H9 (cell line): ENCODE measurements around the gene MRGPRF. TPM values are rescaled to one million over a fixed set of nuclear protein-coding genes. Genes with fewer than 3 reads are reported as not detected.
A peak's percentile ranks its signal among the peaks of the same experiment; 100 is the strongest.

Experiments
- DNase-seq: peaks from one replicate; pipeline ENCODE4 v3.0.0-alpha.2; 2017
- H2AFZ ChIP-seq: one replicate; pipeline ENCODE4 v1.6.1; 2013; ENCODE audit warnings: mild to moderate bottlenecking, low read length, control low read depth, moderate library complexity
- H2AK5ac ChIP-seq: 2 replicates; pipeline ENCODE4 v1.6.1; 2013; ENCODE audit warnings: low read length, control low read depth, mixed read lengths; ENCODE audit not compliant: insufficient read length
- H2BK120ac ChIP-seq: one replicate; pipeline ENCODE4 v1.6.1; 2013; ENCODE audit warnings: low read depth, mild to moderate bottlenecking, low read length, control low read depth, inconsistent platforms; ENCODE audit not compliant: poor library complexity, severe bottlenecking
- H2BK12ac ChIP-seq: 2 replicates; pipeline ENCODE4 v1.6.1; 2013; ENCODE audit warnings: low read length, control low read depth, mixed read lengths, low read depth; ENCODE audit not compliant: insufficient read length
- H2BK15ac ChIP-seq: 2 replicates; pipeline ENCODE4 v1.6.1; 2013; ENCODE audit warnings: low read depth, low read length, control low read depth
- H2BK20ac ChIP-seq: one replicate; pipeline ENCODE4 v1.6.1; 2013; ENCODE audit warnings: low read depth, mild to moderate bottlenecking, low read length, control low read depth, inconsistent platforms; ENCODE audit not compliant: poor library complexity, severe bottlenecking
- H2BK5ac ChIP-seq: 2 replicates; pipeline ENCODE4 v1.6.1; 2013; ENCODE audit warnings: low read length, control low read depth, mixed read lengths; ENCODE audit not compliant: insufficient read length
- H3K14ac ChIP-seq: 2 replicates; pipeline ENCODE4 v1.6.1; 2013; ENCODE audit warnings: low read length, control low read depth; ENCODE audit not compliant: insufficient read depth
- H3K18ac ChIP-seq: 2 replicates; pipeline ENCODE4 v1.6.1; 2013; ENCODE audit warnings: low read depth, mild to moderate bottlenecking, mixed read lengths, low read length, control low read depth; ENCODE audit not compliant: insufficient read length
- H3K23ac ChIP-seq: 2 replicates; pipeline ENCODE4 v1.6.1; 2013; ENCODE audit warnings: low read length, control low read depth, mixed read lengths, low read depth; ENCODE audit not compliant: insufficient read length
- H3K23me2 ChIP-seq: 2 replicates; pipeline ENCODE4 v1.6.1; 2013; ENCODE audit warnings: low read depth, mild to moderate bottlenecking, mixed read lengths, low read length, control low read depth; ENCODE audit not compliant: insufficient read length, poor library complexity, severe bottlenecking
- H3K27ac ChIP-seq: 2 replicates; pipeline ENCODE4 v1.5.1; 2013; ENCODE audit warnings: low read length, control low read depth, mixed read lengths, low read depth; ENCODE audit not compliant: insufficient read length
- H3K27me3 ChIP-seq: 2 replicates; pipeline ENCODE4 v1.6.1; 2013; ENCODE audit warnings: low read length, control low read depth, inconsistent platforms; ENCODE audit not compliant: insufficient read depth
- H3K4ac ChIP-seq: 2 replicates; pipeline ENCODE4 v1.6.1; 2013; ENCODE audit warnings: low read depth, mild to moderate bottlenecking, control low read depth, inconsistent platforms, low read length, moderate library complexity
- H3K4me1 ChIP-seq: 2 replicates; pipeline ENCODE4 v1.6.1; 2013; ENCODE audit warnings: low read length, control low read depth, inconsistent platforms; ENCODE audit not compliant: insufficient read depth
- H3K4me2 ChIP-seq: 2 replicates; pipeline ENCODE4 v1.6.1; 2013; ENCODE audit warnings: low read length, control low read depth, mixed read lengths; ENCODE audit not compliant: insufficient read length, insufficient read depth
- H3K56ac ChIP-seq: 2 replicates; pipeline ENCODE4 v1.6.1; 2013; ENCODE audit warnings: low read depth, mild to moderate bottlenecking, mixed read lengths, low read length, control low read depth; ENCODE audit not compliant: insufficient read length
- H3K79me1 ChIP-seq: 2 replicates; pipeline ENCODE4 v1.6.1; 2013; ENCODE audit warnings: low read depth, mild to moderate bottlenecking, moderate library complexity, low read length, control low read depth, inconsistent platforms; ENCODE audit not compliant: insufficient read depth, poor library complexity, severe bottlenecking
- H3K79me2 ChIP-seq: 2 replicates; pipeline ENCODE4 v1.6.1; 2013; ENCODE audit warnings: low read length, control low read depth, inconsistent platforms; ENCODE audit not compliant: insufficient read depth
- H3K9ac ChIP-seq: 2 replicates; pipeline ENCODE4 v1.6.1; 2013; ENCODE audit warnings: low read length, control low read depth, mixed read lengths; ENCODE audit not compliant: insufficient read length; ENCODE audit errors: extremely low read depth
- H3K9me3 ChIP-seq: one replicate; pipeline ENCODE4 v1.6.1; 2013; ENCODE audit warnings: low read depth, low read length, inconsistent platforms; ENCODE audit not compliant: control insufficient read depth
- H3T11ph ChIP-seq: one replicate; pipeline ENCODE4 v1.6.1; 2013; ENCODE audit warnings: mild to moderate bottlenecking, low read length, control low read depth, inconsistent platforms
- H4K20me1 ChIP-seq: one replicate; pipeline ENCODE4 v1.6.1; 2013; ENCODE audit not compliant: control insufficient read depth, insufficient read length, insufficient read depth
- H4K5ac ChIP-seq: 2 replicates; pipeline ENCODE4 v1.6.1; 2013; ENCODE audit warnings: low read depth, mild to moderate bottlenecking, mixed read lengths, low read length, control low read depth; ENCODE audit not compliant: insufficient read length
- H4K8ac ChIP-seq: replicated peaks from 2 replicates; pipeline ENCODE4 v1.6.1; 2013; ENCODE audit warnings: low read length, control low read depth, mixed read lengths, low read depth; ENCODE audit not compliant: insufficient read length
- H4K91ac ChIP-seq: 2 replicates; pipeline ENCODE4 v1.6.1; 2013; ENCODE audit warnings: low read depth, mild to moderate bottlenecking, moderate library complexity, mixed read lengths, low read length, control low read depth; ENCODE audit not compliant: insufficient read length
- H3K27ac Mint-ChIP-seq, 3 experiments: 2 replicates in 2 of 3; 3 replicates in 1 of 3; pipeline ENCODE4 v1.8.0; 2020 to 2021; ENCODE audit warnings: mixed read lengths in 3 of 3, mild to moderate bottlenecking in 1 of 3, moderate library complexity in 1 of 3
- H3K27me3 Mint-ChIP-seq: 2 replicates; pipeline ENCODE4 v1.8.0; 2021; ENCODE audit warnings: low read depth, mild to moderate bottlenecking, moderate library complexity, mixed read lengths
- H3K36me3 Mint-ChIP-seq, 3 experiments: 2 replicates in 2 of 3; 3 replicates in 1 of 3; pipeline ENCODE4 v1.8.0; 2020 to 2021; ENCODE audit warnings: low read depth in 3 of 3, mixed read lengths in 3 of 3; ENCODE audit not compliant: insufficient read depth in 1 of 3
- H3K4me1 Mint-ChIP-seq, 2 experiments: 2 replicates each; pipeline ENCODE4 v1.8.0; 2020; ENCODE audit warnings: mixed read lengths in 2 of 2
- H3K4me3 Mint-ChIP-seq, 2 experiments: 2 replicates in 1 of 2; 3 replicates in 1 of 2; pipeline ENCODE4 v1.8.0; 2020 to 2021; ENCODE audit warnings: mild to moderate bottlenecking in 2 of 2, mixed read lengths in 2 of 2, moderate library complexity in 1 of 2
- H3K9me3 Mint-ChIP-seq, 2 experiments: 2 replicates in 1 of 2; 3 replicates in 1 of 2; pipeline ENCODE4 v1.8.0; 2020; ENCODE audit warnings: mild to moderate bottlenecking in 2 of 2, mixed read lengths in 2 of 2, moderate library complexity in 1 of 2
- WGBS: extraction: QIAGEN DNeasy Blood & Tissue Kit; methylation state at CpG from one replicate; pipeline ENCODE4 v1.1.7; 2013; ENCODE audit warnings: missing lambda C conversion rate, low lambda C conversion rate, mixed read lengths; ENCODE audit not compliant: insufficient read length; ENCODE audit errors: extremely low coverage; 5-methylcytosine and 5-hydroxymethylcytosine counted together
- total RNA-seq: library from RNA; stranded (reverse); gene quantifications from 2 replicates; pipeline ENCODE4 v1.2.1, GENCODE V29; 2021
- TF ChIP-seq, protein P1 (sequence below): fragments of 200-600 bp; sonication (generic); conservative IDR thresholded peaks from 3 replicates; pipeline ENCODE4 v1.8.0; 2021; ENCODE audit warnings: antibody characterized with exemption, mild to moderate bottlenecking

The MRGPRF gene
- total RNA-seq, 1 experiment from 2014 or later = 4.0 TPM

DNA sequence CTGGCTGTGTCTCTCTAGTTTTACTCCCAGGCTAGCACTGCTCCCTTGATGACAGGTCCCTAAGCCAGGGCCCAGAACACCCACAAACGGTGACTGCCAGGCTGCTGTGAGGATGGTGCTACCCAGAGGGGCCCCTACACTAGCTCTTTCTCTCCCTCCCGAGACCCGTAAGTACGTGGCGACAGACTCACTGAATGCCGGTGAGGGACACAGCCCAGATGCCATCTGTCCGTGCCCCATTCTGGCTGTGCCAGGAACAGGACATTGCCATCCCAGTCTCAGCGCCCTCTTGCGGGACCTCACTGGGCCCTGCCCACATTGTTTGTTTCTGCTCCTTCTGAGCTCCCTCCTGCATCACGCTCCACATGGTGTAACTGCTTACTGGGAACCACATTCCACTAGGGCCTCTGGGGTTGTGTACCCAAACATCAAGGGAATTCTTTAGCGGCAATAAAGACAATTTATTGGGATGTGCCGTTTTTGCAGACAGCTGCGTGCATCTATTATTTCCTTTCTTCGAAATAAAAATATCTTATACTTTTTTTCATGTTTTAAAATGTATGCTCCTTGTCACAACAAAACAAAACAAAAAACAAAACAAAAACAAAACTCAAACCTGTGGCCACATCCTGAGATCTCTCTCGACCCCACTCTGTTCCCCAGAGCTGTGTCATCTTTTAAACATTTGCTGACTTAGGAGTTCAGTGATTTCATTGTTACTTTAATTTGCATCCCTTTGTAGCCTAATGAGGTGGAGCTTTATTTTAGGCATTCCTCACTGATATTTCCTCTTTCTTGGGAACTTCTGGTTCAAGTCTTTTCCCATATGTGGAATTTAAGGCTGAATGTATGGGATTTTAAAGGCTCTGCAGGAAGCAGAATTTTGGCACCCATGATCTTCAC is 31.3 kb upstream of the MRGPRF start:
- Histone ChIP-seq H2BK120ac (no peak overlapping the region), H3K14ac (no peak overlapping the region), H3K27me3 (no peaks in the 10 kb centered on the region), H2BK20ac (no peak overlapping the region), H3K4ac (no peak overlapping the region), H4K91ac (no peak overlapping the region), H3K56ac (no peak overlapping the region), H3K9me3 (no peaks in the 10 kb centered on the region), H3K4me2 (no peak overlapping the region), H2BK5ac (no peak overlapping the region), H3K27ac (peak overlapping the region; percentile 81), H2BK15ac (no peak overlapping the region), H2AFZ (no peak overlapping the region), H3K4me1 (peaks cover 4% of the 10 kb centered on the region; the same call in 1 of the 2 replicates), H2BK12ac (no peak overlapping the region), H3T11ph (no peak overlapping the region), H2AK5ac (no peak overlapping the region), H3K9ac (no peak overlapping the region), H3K18ac (no peak overlapping the region), H3K23ac (no peak overlapping the region), H3K79me2 (peaks cover 3% of the 10 kb centered on the region; the same call in 1 of the 2 replicates), H4K20me1 (no peaks in the 10 kb centered on the region), H4K8ac (no peak overlapping the region), H4K5ac (no peak overlapping the region), H3K23me2 (peaks cover 3% of the 10 kb centered on the region), H3K79me1 (no peaks in the 10 kb centered on the region)
- no CpG with 5 or more reads among the region's 15 CpGs for WGBS
- DNase-seq = peak; percentile 90
- H3K4me3 Mint-ChIP-seq = peak overlapping the region in 1 of 2 experiments; percentile 53; a peak in 2 of 5 replicates
- peak overlapping the region; percentile 86 to 91 (median 86) for H3K27ac Mint-ChIP-seq
- no peaks in the 10 kb centered on the region for H3K9me3 Mint-ChIP-seq
- H3K27me3 Mint-ChIP-seq = no peaks in the 10 kb centered on the region
- TF ChIP-seq, protein P1, sequence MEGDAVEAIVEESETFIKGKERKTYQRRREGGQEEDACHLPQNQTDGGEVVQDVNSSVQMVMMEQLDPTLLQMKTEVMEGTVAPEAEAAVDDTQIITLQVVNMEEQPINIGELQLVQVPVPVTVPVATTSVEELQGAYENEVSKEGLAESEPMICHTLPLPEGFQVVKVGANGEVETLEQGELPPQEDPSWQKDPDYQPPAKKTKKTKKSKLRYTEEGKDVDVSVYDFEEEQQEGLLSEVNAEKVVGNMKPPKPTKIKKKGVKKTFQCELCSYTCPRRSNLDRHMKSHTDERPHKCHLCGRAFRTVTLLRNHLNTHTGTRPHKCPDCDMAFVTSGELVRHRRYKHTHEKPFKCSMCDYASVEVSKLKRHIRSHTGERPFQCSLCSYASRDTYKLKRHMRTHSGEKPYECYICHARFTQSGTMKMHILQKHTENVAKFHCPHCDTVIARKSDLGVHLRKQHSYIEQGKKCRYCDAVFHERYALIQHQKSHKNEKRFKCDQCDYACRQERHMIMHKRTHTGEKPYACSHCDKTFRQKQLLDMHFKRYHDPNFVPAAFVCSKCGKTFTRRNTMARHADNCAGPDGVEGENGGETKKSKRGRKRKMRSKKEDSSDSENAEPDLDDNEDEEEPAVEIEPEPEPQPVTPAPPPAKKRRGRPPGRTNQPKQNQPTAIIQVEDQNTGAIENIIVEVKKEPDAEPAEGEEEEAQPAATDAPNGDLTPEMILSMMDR = peak; percentile 75
- H3K36me3 Mint-ChIP-seq = no peaks in the 10 kb centered on the region
- peaks cover 36 to 40% of the 10 kb centered on the region in 2 experiments for H3K4me1 Mint-ChIP-seq
